ENCODE results near the gene NEB.
"Not testable (repeated sequence)": the region's sequence is repeated elsewhere in the genome, so short reads cannot be mapped to it uniquely, and the experiment has no call there.

The NEB gene

GRCh38 chr2:151716721-151717120, 17.6 kb downstream of the NEB start:
- no peak for DNase-seq (ENCODE audit: low read depth, low spot score)
- no peak overlapping the region for H3K4me3 ChIP-seq (ENCODE audit: low read length)

GRCh38 chr2:151713291-151713903, 20.9 kb downstream of the NEB start:
- no peak for DNase-seq (ENCODE audit: low read depth, low spot score)
- H3K4me3 ChIP-seq (ENCODE audit: low read length), result no peak overlapping the region

DNA sequence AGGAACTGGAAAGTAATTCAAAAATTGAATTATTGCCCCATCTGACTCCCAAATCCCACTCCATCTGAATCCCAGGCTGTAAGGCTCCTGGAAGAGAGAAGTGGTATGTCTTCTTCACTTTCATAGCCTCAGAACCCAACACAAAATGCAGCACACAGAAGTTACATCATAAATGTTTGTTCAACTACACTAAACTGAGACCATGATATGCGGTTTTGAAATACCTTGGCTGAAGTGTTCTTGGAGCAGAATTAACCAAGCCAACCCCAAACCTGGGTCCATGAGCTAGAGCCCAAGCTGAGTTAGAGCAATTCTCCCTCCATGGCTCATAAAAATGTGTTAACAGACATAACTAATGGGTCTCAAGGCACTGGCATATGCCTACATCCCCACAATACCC, 23.3 kb downstream of the NEB start:
- no peak overlapping the region for H3K4me3 ChIP-seq (ENCODE audit: low read length)
- DNase-seq (ENCODE audit: low read depth, low spot score), result no peak

- no peak for DNase-seq (ENCODE audit: low read depth, low spot score)
- no peak overlapping the region for H3K4me3 ChIP-seq (ENCODE audit: low read length)
These were observed 25.5 kb downstream of the NEB start for GRCh38 chr2:151708788-151709187.

DNA sequence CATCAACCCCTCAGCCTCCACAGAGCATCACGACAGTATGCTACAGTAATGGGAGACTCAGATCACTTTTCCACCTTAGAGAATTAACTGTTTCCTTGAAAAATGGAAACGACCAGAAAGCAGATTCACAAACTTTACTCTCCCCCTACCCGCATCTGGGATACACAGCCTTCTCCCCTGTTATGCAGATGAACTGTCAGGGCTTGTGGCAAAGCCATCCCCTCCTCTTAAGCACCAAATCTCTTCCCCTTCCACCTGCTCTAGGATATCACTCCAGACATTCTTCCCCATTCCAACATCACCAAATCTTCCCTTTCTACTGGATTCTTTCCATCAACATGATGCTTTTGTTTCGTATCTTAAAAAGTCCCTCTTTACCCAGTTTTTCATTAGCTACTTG, 26.4 kb downstream of the NEB start:
- DNase-seq (ENCODE audit: low read depth, low spot score), result no peak
- no peak overlapping the region for H3K4me3 ChIP-seq (ENCODE audit: low read length)

GRCh38 chr2:151704480-151704961, 29.8 kb downstream of the NEB start:
- H3K4me3 ChIP-seq (ENCODE audit: low read length); DNase-seq (ENCODE audit: low read depth, low spot score): not testable (repeated sequence)

DNA sequence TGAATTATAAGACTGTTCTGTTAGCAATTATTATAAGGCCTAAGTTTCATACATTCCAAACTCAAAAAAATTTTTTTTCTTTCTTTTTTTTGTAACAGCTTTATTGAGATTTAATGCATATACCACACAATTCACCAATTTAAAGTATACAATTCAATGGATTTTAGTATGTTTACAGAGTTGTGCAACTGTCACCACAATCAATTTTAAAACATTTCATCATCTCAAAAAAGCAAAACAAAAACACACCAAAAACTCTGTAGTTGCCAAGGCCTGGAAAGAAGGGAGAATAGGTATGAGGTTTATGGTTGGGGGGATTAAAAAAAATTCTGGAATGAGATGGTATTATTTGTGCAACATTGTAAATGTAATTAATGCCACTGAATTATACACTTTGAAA, 36.1 kb downstream of the NEB start:
- H3K4me3 ChIP-seq (ENCODE audit: low read length), result not testable (repeated sequence)

DNA sequence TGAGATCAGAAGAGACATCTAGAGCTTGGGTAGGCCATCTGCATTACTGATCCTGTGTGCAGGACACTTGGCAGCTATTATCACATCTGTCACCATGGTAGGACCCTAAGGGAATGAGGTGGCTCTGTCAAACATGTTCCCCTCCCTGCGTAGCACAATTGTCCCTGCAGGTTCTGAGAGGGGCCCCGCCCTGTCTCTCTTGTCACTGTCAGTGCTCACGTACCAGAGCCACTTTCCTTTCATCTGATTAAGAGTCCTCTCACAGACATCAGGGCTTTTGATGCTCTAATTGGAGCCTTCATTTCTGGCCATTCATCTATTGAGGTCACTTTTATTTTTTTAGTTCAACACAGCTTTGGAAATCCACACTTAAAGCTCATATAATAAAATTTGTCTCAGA, 38.5 kb downstream of the NEB start:
- no peak for DNase-seq (ENCODE audit: low read depth, low spot score)
- no peak overlapping the region for H3K4me3 ChIP-seq (ENCODE audit: low read length)

More for the DNA sequence above, 36.1 kb downstream of the NEB start:
- not testable (repeated sequence) for DNase-seq (ENCODE audit: low read depth, low spot score)

DNA sequence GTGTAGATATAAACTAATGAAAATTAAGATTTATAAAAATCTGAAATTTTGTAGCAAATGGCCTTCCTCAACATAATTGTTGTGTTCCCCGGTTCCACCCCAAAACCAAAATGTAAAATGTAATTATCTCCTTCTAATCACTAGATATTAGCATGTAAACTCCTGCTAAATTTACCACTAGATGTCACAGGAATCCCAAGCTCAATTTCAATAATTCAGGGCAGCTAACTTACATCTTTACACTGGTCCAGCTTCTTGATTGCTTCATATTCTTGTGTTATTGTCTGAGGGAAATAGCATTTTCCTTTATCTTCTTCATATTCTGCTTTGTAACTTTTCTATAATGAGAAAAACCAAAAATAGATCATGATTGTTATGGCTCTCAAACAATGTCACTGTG, 42.6 kb downstream of the NEB start:
- H3K4me3 ChIP-seq (ENCODE audit: low read length), result no peak overlapping the region
- DNase-seq (ENCODE audit: low read depth, low spot score), result no peak

DNA sequence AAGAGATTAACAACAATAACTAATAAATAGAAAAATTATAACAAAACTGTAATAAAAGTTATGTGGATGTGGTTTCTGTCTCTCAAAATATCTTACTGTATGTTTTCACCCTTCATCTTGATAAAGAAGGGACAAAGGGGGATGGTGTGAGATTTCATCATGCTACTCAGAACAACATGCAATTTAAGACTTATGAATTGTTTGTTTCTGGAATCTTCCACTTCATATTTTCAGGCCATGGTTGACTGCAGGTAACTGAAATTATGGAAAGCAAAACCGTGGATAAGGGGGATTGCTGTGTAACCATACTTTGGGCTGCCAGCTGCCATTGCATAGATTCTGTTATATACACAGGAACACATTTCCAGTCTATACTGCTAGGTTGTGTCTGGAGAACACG, 45.6 kb downstream of the NEB start:
- no peak for DNase-seq (ENCODE audit: low read depth, low spot score)

GRCh38 chr2:151682459-151683003, 51.7 kb downstream of the NEB start:
- DNase-seq (ENCODE audit: low read depth, low spot score), result no peak

More for the DNA sequence above, 45.6 kb downstream of the NEB start:
- no peak overlapping the region for H3K4me3 ChIP-seq (ENCODE audit: low read length)

GRCh38 chr2:151681051-151681450, 53.2 kb downstream of the NEB start:
- no peak overlapping the region for H3K4me3 ChIP-seq (ENCODE audit: low read length)
- DNase-seq (ENCODE audit: low read depth, low spot score), result no peak

More at GRCh38 chr2:151682459-151683003, 51.7 kb downstream of the NEB start:
- no peak overlapping the region for H3K4me3 ChIP-seq (ENCODE audit: low read length)

DNA sequence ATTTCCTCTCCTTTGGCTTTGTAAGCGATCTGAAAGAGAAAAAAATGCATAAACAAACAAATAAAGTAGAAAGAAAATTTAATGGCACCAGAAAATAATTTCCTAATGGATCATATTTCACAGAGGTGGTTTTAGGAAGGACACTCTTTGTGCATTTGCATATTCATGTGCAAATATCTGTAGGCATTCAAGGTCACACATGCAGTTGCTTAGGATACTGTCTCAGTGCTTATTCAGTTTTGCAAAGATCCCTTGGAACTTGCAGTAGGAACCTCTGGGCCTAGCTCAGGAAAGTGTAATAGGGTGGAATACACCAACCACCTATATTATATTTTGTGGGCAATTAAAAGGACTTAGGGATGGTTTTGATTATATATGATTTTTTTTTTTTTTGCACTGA, 54.3 kb downstream of the NEB start:
- H3K4me3 ChIP-seq (ENCODE audit: low read length), result no peak overlapping the region
- no peak for DNase-seq (ENCODE audit: low read depth, low spot score)

DNA sequence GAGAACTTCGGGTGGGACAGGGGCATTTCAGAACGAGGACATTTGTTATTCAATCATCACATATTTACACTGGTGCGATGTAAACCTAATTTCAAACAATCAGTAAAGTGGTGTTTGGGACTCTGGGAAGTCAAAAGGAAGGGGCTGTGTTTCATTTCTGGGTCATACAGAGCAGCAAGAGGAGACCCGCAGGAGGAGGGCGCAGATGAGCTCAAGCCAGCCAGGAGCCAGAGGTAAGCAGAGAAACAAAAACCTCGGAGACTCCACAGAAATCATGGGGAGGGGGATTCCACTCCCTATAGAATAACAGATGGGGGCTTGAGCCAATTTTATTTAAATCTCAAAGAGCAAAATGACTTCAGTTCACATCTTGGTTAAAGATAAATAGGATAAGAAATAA, 55.4 kb downstream of the NEB start:
- no peak overlapping the region for H3K4me3 ChIP-seq (ENCODE audit: low read length)

GRCh38 chr2:151673016-151673415, 61.3 kb downstream of the NEB start:
- no peak for DNase-seq (ENCODE audit: low read depth, low spot score)
- H3K4me3 ChIP-seq (ENCODE audit: low read length), result no peak overlapping the region

More for the DNA sequence above, 55.4 kb downstream of the NEB start:
- no peak for DNase-seq (ENCODE audit: low read depth, low spot score)

- DNase-seq (ENCODE audit: low read depth, low spot score), result no peak
- H3K4me3 ChIP-seq (ENCODE audit: low read length), result no peak overlapping the region
These were observed 62.0 kb downstream of the NEB start for GRCh38 chr2:151672277-151672676.

GRCh38 chr2:151670846-151671597, 63.3 kb downstream of the NEB start:
- H3K4me3 ChIP-seq (ENCODE audit: low read length), result no peak overlapping the region
- DNase-seq (ENCODE audit: low read depth, low spot score), result no peak

GRCh38 chr2:151670346-151670745, 63.9 kb downstream of the NEB start:
- no peak overlapping the region for H3K4me3 ChIP-seq (ENCODE audit: low read length)
- DNase-seq (ENCODE audit: low read depth, low spot score), result no peak

DNA sequence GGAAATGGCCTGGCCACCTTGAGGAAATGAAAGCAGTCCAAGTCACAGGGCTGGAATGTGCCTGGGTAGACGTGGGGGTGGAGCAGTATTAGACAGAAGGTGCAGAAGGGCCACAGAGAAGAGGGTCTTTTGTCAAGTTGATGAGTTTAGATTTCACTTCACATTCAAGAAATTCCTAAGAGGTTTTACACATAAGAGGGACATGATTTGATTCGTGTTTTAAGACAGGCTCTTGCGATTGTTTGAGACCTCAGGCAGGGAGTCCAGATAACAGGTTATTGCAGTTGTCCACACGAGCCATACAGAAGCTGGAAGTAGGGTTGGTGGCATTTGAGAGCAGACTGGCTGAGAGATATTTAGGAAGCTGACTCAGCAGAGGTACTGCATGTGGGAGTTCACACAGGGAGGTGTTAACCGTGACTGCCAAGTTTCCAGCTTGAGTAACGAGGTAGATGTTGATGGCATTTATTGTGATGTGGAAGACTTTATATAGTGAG, 64.6 kb downstream of the NEB start:
- no peak overlapping the region for H3K4me3 ChIP-seq (ENCODE audit: low read length)
- DNase-seq (ENCODE audit: low read depth, low spot score), result no peak

GRCh38 chr2:151668737-151669136, 65.5 kb downstream of the NEB start:
- H3K4me3 ChIP-seq (ENCODE audit: low read length), result no peak overlapping the region
- no peak for DNase-seq (ENCODE audit: low read depth, low spot score)

All from Jurkat, Clone E6-1 (cell line).